Measurements from ENCODE around the gene TCEA2. TPM values are rescaled to one million over a fixed set of nuclear protein-coding genes. Genes with fewer than 3 reads are reported as not detected.

TCEA2 gene
- total and polyA plus RNA-seq, 9 of the 15 experiments (the other 6 are each of a cell fraction or from before 2014, with no cell fraction given): 1.4 to 28.7 (median 5.4) TPM

DNA sequence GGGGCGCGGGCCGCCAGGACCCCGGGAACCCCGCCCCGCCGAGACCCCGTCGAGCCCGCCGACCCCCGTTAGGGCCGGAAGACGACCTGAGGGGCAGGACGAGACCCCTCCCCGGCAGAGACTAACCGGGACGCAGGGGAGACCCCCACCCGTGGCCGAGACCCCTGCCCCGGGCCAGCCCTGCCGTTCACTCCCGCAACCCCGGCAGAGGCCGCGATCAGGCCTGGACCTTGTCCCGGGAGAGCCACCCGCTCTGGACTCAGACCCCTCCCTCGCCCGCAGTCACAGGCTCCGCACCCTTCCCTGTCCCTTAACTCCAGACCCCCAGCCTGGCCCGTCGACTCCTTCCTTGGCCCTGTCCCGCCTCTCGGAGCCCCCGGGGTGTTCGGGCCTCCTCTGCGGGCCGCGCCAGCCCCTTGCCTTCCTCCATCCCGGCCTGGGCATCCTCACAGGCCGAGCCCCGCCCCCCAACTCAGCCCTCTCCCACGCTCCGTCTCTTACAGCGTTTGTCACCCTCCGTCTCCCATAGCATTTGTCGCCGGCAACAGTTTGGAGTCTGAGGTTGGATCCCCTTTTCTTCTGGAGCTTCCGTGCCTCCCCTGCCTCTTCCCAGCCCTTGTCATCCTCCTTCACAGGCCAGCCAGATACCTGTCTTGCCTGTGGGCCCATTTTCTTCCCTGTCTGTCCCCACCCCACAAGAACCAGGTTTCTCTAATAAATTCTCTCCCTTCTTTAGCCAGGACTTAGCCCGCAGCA lies 569 bp downstream of the TCEA2 start:
- Histone ChIP-seq H3K9ac (ENCODE audit: insufficient read depth in 1 of 2, low read depth in 2 of 2, low read length in 2 of 2) (peak overlapping the region; percentile 72 to 91), H3K4me2 (ENCODE audit: insufficient read depth, low read length) (peak overlapping the region; percentile 80), H3K9me1 (ENCODE audit: control insufficient read depth, insufficient read depth, low read length) (peaks cover 3% of the 10 kb centered on the region), H3K4me3 (peak overlapping the region; percentile 97), H3K4me1 (replicated peaks in 1 of 2; ENCODE audit: control insufficient read depth in 2 of 2, insufficient read depth in 2 of 2, low read length in 2 of 2) (peaks cover 34 to 64% of the 10 kb centered on the region in 2 experiments), H2AFZ (ENCODE audit: low read depth, low read length) (peak overlapping the region; percentile 86), H3K79me2 (ENCODE audit: control insufficient read depth, insufficient read depth, low read length) (peaks cover 4% of the 10 kb centered on the region; the same call in 2 of the 3 replicates), H3K27me3 (ENCODE audit: control insufficient read depth in 2 of 2, insufficient read depth in 2 of 2, low read length in 2 of 2) (no peaks in the 10 kb centered on the region), H4K20me1 (replicated peaks; ENCODE audit: control insufficient read depth, insufficient read depth, low read length) (no peaks in the 10 kb centered on the region), H3K27ac (ENCODE audit: extremely low read depth, low read depth, low read length) (peak overlapping the region; percentile 55), H3K9me3 (replicated peaks; ENCODE audit: control insufficient read depth, insufficient read depth, low read depth, low read length) (no peaks in the 10 kb centered on the region), H3K36me3 (ENCODE audit: control insufficient read depth, insufficient read depth, low read length) (no peaks in the 10 kb centered on the region)
- intact Hi-C loops (cut with micrococcal nuclease) (no loop called here), in situ Hi-C loops (cut with MboI) (no loop called here)
- CTCF ChIA-PET (ENCODE audit: low intra/inter-chr PET ratio): interaction anchor here (0.6 kb wide), 1 partner anchor 45 kb away, joined by 4 read pairs; no protein-coding TSS in a partner anchor
- POLR2A ChIA-PET: interaction anchor here (0.6 to 1.4 kb wide), 7 partner anchors 8 to 542 kb away, joined by 3 to 6 read pairs (median 4); partner anchors contain the start of gene PPDPF
- peak; percentile 52 to 61 (median 57) for DNase-seq (ENCODE audit: extremely low read depth in 1 of 4, low spot score in 3 of 4)
- WGBS (ENCODE audit: insufficient coverage, low coverage, missing lambda C conversion rate): 1% methylated on average over 39 of the region's 51 CpGs
- FAIRE-seq: no peak
- TSS peak; percentile 81 for BruUV-seq (replicated peaks)
- ATAC-seq: peak; percentile 28; the same call in 2 of the 3 replicates
- no peak for TF ChIP-seq KLF1 (tag; IDR thresholded peaks at IDR 0.05)
- no peak for TF ChIP-seq TEAD4 (IDR thresholded peaks at IDR 0.05; ENCODE audit: low read length)
- TF ChIP-seq TEAD4 (CRISPR knock-in tag; IDR thresholded peaks at IDR 0.05; ENCODE audit: borderline replicate concordance): 0 out of 2 replicates have a peak, but pooled peaks have one; percentile 14
- no peak for TF ChIP-seq EZH2 (IDR thresholded peaks at IDR 0.05; ENCODE audit: borderline replicate concordance, low read depth, low read length)
- peak; percentile 26 for TF ChIP-seq KDM5B (IDR thresholded peaks at IDR 0.05; ENCODE audit: insufficient replicate concordance, low read depth, low read length)
- TF ChIP-seq EGR1 (conservative IDR thresholded peaks at IDR 0.05): peak; percentile 60
- peak; percentile 40 for TF ChIP-seq RBM22 (IDR thresholded peaks at IDR 0.05; ENCODE audit: low read depth, low read length, poor library complexity, severe bottlenecking)
- TF ChIP-seq, protein P1, sequence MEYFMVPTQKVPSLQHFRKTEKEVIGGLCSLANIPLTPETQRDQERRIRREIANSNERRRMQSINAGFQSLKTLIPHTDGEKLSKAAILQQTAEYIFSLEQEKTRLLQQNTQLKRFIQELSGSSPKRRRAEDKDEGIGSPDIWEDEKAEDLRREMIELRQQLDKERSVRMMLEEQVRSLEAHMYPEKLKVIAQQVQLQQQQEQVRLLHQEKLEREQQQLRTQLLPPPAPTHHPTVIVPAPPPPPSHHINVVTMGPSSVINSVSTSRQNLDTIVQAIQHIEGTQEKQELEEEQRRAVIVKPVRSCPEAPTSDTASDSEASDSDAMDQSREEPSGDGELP (CRISPR knock-in tag; IDR thresholded peaks at IDR 0.05; ENCODE audit: borderline replicate concordance): peak; percentile 26; the same call in 1 of the 2 replicates
- no peak for TF ChIP-seq NCOA1 (IDR thresholded peaks at IDR 0.05; ENCODE audit: low read depth)
- no peak for TF ChIP-seq JUN (IDR thresholded peaks at IDR 0.05; ENCODE audit: borderline replicate concordance, low read depth, low read length)
- TF ChIP-seq JUN (CRISPR knock-in tag; IDR thresholded peaks at IDR 0.05; ENCODE audit: borderline replicate concordance): 0 out of 2 replicates have a peak, but pooled peaks have one; percentile 41
- TF ChIP-seq, protein P2, sequence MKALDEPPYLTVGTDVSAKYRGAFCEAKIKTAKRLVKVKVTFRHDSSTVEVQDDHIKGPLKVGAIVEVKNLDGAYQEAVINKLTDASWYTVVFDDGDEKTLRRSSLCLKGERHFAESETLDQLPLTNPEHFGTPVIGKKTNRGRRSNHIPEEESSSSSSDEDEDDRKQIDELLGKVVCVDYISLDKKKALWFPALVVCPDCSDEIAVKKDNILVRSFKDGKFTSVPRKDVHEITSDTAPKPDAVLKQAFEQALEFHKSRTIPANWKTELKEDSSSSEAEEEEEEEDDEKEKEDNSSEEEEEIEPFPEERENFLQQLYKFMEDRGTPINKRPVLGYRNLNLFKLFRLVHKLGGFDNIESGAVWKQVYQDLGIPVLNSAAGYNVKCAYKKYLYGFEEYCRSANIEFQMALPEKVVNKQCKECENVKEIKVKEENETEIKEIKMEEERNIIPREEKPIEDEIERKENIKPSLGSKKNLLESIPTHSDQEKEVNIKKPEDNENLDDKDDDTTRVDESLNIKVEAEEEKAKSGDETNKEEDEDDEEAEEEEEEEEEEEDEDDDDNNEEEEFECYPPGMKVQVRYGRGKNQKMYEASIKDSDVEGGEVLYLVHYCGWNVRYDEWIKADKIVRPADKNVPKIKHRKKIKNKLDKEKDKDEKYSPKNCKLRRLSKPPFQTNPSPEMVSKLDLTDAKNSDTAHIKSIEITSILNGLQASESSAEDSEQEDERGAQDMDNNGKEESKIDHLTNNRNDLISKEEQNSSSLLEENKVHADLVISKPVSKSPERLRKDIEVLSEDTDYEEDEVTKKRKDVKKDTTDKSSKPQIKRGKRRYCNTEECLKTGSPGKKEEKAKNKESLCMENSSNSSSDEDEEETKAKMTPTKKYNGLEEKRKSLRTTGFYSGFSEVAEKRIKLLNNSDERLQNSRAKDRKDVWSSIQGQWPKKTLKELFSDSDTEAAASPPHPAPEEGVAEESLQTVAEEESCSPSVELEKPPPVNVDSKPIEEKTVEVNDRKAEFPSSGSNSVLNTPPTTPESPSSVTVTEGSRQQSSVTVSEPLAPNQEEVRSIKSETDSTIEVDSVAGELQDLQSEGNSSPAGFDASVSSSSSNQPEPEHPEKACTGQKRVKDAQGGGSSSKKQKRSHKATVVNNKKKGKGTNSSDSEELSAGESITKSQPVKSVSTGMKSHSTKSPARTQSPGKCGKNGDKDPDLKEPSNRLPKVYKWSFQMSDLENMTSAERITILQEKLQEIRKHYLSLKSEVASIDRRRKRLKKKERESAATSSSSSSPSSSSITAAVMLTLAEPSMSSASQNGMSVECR (CRISPR knock-in tag; IDR thresholded peaks at IDR 0.05): peak; percentile 53; the same call in 1 of the 2 replicates
- no peak for TF ChIP-seq ZNF696 (CRISPR knock-in tag; conservative IDR thresholded peaks at IDR 0.05)
- TF ChIP-seq, protein P3, sequence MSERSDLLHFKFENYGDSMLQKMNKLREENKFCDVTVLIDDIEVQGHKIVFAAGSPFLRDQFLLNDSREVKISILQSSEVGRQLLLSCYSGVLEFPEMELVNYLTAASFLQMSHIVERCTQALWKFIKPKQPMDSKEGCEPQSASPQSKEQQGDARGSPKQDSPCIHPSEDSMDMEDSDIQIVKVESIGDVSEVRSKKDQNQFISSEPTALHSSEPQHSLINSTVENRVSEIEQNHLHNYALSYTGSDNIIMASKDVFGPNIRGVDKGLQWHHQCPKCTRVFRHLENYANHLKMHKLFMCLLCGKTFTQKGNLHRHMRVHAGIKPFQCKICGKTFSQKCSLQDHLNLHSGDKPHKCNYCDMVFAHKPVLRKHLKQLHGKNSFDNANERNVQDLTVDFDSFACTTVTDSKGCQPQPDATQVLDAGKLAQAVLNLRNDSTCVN (CRISPR knock-in tag; IDR thresholded peaks at IDR 0.05): no peak
